ENCODE data around the gene TSHZ2.
"Not testable (repeated sequence)": the region's sequence is repeated elsewhere in the genome, so short reads cannot be mapped to it uniquely, and the experiment has no call there.

TSHZ2 gene

DNA sequence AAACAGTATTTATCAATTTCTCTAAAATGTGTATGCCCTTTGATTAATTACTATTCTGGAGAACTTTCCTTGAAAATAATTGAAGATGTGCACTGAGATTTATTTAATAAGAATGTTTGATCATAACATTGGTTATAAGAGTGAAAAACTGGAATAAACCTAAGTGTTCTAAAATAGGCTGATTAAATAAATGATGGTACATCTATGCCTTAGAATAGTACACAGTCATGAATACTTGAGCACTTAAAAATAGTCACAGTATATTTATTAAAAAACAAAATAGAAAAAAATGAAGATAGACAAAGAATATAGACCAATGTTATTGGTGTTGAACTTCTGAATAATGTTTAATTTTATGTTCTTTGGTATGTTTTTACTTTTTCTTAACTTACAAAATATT, 528.5 kb downstream of the TSHZ2 start:
- Histone ChIP-seq H3K27ac (ENCODE audit: low read length) (no peak overlapping the region), H3K36me3 (replicated peaks; ENCODE audit: low read depth, low read length) (no peaks in the 10 kb centered on the region), H3K4me2 (ENCODE audit: low read length) (no peak overlapping the region), H3K4me3 (ENCODE audit: low read length) (no peak overlapping the region), H3K4me1 (ENCODE audit: low read length) (0 out of 2 replicates have a peak, but pooled peaks cover 1% of the 10 kb centered on the region), H3K9ac (ENCODE audit: low read length) (no peak overlapping the region), H2AFZ (ENCODE audit: low read depth, low read length) (no peak overlapping the region), H3K27me3 (ENCODE audit: low read depth, low read length) (no peaks in the 10 kb centered on the region), H3K9me3 (ENCODE audit: insufficient read depth, low read length) (no peaks in the 10 kb centered on the region), H4K20me1 (ENCODE audit: insufficient read depth, low read length) (no peaks in the 10 kb centered on the region), H3K79me2 (ENCODE audit: low read length) (no peaks in the 10 kb centered on the region)
- TF ChIP-seq, protein P1, sequence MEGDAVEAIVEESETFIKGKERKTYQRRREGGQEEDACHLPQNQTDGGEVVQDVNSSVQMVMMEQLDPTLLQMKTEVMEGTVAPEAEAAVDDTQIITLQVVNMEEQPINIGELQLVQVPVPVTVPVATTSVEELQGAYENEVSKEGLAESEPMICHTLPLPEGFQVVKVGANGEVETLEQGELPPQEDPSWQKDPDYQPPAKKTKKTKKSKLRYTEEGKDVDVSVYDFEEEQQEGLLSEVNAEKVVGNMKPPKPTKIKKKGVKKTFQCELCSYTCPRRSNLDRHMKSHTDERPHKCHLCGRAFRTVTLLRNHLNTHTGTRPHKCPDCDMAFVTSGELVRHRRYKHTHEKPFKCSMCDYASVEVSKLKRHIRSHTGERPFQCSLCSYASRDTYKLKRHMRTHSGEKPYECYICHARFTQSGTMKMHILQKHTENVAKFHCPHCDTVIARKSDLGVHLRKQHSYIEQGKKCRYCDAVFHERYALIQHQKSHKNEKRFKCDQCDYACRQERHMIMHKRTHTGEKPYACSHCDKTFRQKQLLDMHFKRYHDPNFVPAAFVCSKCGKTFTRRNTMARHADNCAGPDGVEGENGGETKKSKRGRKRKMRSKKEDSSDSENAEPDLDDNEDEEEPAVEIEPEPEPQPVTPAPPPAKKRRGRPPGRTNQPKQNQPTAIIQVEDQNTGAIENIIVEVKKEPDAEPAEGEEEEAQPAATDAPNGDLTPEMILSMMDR (IDR thresholded peaks at IDR 0.05; ENCODE audit: low read depth, low read length), result no peak
- no peak for TF ChIP-seq EZH2phosphoT487 (IDR thresholded peaks at IDR 0.05; ENCODE audit: low read depth)

DNA sequence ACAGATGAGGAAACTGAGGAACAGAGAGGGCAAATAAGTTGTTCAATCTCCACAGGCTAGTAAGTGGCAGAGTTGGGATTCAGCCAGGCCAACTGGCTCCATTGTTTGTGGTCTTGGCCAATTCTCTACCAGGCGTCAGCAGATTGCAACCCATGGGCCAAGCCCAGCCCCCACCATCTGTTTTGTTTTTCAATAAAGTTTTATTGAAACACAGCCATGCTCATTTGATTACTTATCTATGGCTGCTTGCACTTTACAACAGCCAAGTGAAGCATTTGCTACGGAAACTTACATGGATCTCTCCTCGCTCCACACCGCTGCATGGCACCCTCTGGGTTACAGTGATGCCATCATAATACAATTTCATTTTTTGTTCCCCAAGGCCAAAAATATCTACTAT, 530.7 kb downstream of the TSHZ2 start:
- Histone ChIP-seq H3K9me3 (ENCODE audit: insufficient read depth, low read length) (no peaks in the 10 kb centered on the region), H3K36me3 (replicated peaks; ENCODE audit: low read depth, low read length) (no peaks in the 10 kb centered on the region), H3K27me3 (ENCODE audit: low read depth, low read length) (no peaks in the 10 kb centered on the region), H3K27ac (ENCODE audit: low read length) (no peak overlapping the region), H3K4me3 (ENCODE audit: low read length) (no peak overlapping the region), H2AFZ (ENCODE audit: low read depth, low read length) (no peak overlapping the region), H3K4me2 (ENCODE audit: low read length) (no peak overlapping the region), H3K9ac (ENCODE audit: low read length) (no peak overlapping the region), H4K20me1 (ENCODE audit: insufficient read depth, low read length) (no peaks in the 10 kb centered on the region), H3K4me1 (ENCODE audit: low read length) (no peaks in the 10 kb centered on the region), H3K79me2 (ENCODE audit: low read length) (no peaks in the 10 kb centered on the region)
- TF ChIP-seq EZH2phosphoT487 (IDR thresholded peaks at IDR 0.05; ENCODE audit: low read depth), result no peak
- TF ChIP-seq, protein P1 (IDR thresholded peaks at IDR 0.05; ENCODE audit: low read depth, low read length), result no peak

DNA sequence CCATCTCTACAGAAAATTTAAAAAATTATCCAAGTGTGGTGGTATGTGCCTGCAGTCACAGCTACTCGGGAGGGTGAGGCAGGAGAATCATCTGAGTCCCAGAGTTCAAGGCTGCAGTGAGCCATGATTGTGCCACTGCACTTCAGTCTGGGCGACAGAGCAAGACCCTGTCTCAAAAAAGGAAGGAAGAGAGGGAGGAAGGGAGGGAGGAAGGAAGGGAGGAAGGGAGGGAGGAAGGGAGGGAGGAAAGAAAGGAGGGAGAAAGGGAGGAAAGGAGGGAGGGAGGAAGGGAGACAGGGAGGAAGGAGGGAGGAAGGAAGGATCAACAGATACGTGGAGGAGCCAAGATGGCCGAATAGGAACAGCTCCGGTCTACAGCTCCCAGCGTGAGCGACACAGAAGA, 531.4 kb downstream of the TSHZ2 start:
- Histone ChIP-seq H3K9me3 (ENCODE audit: insufficient read depth, low read length) (no peaks in the 10 kb centered on the region), H3K4me3 (ENCODE audit: low read length) (no peak overlapping the region), H3K79me2 (ENCODE audit: low read length) (no peaks in the 10 kb centered on the region), H3K27me3 (ENCODE audit: low read depth, low read length) (no peaks in the 10 kb centered on the region), H3K9ac (ENCODE audit: low read length) (no peak overlapping the region), H3K36me3 (replicated peaks; ENCODE audit: low read depth, low read length) (no peaks in the 10 kb centered on the region), H3K27ac (ENCODE audit: low read length) (no peak overlapping the region), H3K4me1 (ENCODE audit: low read length) (no peaks in the 10 kb centered on the region), H3K4me2 (ENCODE audit: low read length) (no peak overlapping the region), H2AFZ (ENCODE audit: low read depth, low read length) (no peak overlapping the region), H4K20me1 (ENCODE audit: insufficient read depth, low read length) (no peaks in the 10 kb centered on the region)
- TF ChIP-seq, protein P1 (IDR thresholded peaks at IDR 0.05; ENCODE audit: low read depth, low read length), result no peak
- TF ChIP-seq EZH2phosphoT487 (IDR thresholded peaks at IDR 0.05; ENCODE audit: low read depth), result no peak

DNA sequence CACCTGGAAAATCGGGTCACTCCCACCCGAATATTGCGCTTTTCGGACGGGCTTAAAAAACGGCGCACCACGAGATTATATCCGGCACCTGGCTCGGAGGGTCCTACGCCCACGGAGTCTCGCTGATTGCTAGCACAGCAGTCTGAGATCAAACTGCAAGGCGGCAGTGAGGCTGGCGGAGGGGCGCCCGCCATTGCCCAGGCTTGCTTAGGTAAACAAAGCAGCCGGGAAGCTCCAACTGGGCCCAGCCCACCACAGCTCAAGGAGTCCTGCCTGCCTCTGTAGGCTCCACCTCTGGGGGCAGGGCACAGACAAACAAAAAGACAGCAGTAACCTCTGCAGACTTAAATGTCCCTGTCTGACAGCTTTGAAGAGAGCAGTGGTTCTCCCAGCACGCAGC, 531.9 kb downstream of the TSHZ2 start:
- not testable (repeated sequence) for H3K27me3 ChIP-seq (ENCODE audit: low read depth, low read length)

DNA sequence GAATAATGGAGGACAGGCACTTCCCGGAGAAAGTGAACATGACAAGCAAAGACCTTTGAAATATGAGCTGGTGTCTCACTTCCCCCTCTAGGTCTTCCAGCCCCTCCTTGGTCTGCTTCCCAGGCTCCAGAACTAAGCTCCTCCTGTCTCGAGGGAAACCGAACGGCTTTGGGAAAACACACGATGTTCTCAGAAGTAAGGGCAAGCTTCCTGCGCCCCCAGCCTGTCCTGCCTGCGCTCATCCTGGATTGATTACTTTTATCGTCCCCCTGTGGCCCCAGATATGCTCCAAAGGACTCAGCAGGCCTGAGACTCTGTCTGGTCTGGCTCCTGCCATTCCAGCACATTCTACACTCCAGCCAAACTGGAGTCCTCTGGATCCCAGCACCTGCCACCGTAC, 538.1 kb downstream of the TSHZ2 start:
- Histone ChIP-seq H3K4me3 (ENCODE audit: low read length) (no peak overlapping the region), H3K36me3 (replicated peaks; ENCODE audit: low read depth, low read length) (no peaks in the 10 kb centered on the region), H3K4me2 (ENCODE audit: low read length) (no peak overlapping the region), H3K27ac (ENCODE audit: low read length) (no peak overlapping the region), H2AFZ (ENCODE audit: low read depth, low read length) (no peak overlapping the region), H3K27me3 (ENCODE audit: low read depth, low read length) (no peaks in the 10 kb centered on the region), H3K79me2 (ENCODE audit: low read length) (no peaks in the 10 kb centered on the region), H3K9ac (ENCODE audit: low read length) (no peak overlapping the region), H3K4me1 (ENCODE audit: low read length) (no peaks in the 10 kb centered on the region), H3K9me3 (ENCODE audit: insufficient read depth, low read length) (no peaks in the 10 kb centered on the region), H4K20me1 (ENCODE audit: insufficient read depth, low read length) (no peaks in the 10 kb centered on the region)
- no peak for TF ChIP-seq EZH2phosphoT487 (IDR thresholded peaks at IDR 0.05; ENCODE audit: low read depth)
- TF ChIP-seq, protein P1 (IDR thresholded peaks at IDR 0.05; ENCODE audit: low read depth, low read length), result no peak

More for the DNA sequence above, 531.9 kb downstream of the TSHZ2 start:
- H3K9me3 ChIP-seq (ENCODE audit: insufficient read depth, low read length); H3K4me1 ChIP-seq (ENCODE audit: low read length); H3K4me2 ChIP-seq (ENCODE audit: low read length); H3K36me3 ChIP-seq (replicated peaks; ENCODE audit: low read depth, low read length); H3K9ac ChIP-seq (ENCODE audit: low read length); H2AFZ ChIP-seq (ENCODE audit: low read depth, low read length); H3K27ac ChIP-seq (ENCODE audit: low read length); H3K79me2 ChIP-seq (ENCODE audit: low read length); H4K20me1 ChIP-seq (ENCODE audit: insufficient read depth, low read length); H3K4me3 ChIP-seq (ENCODE audit: low read length): not testable (repeated sequence)
